Hepatocyte (in vitro differentiated cells): ENCODE data around the gene SHROOM2. TPM values are rescaled to one million over a fixed set of nuclear protein-coding genes. Genes with fewer than 3 reads are reported as not detected.

Experiments used
- DNase-seq: peaks from one replicate; pipeline ENCODE4 v3.0.0-alpha.2; 2016; ENCODE audit warnings: low spot score
- H2AFZ ChIP-seq: fragments of 200-600 bp; sonication (generic); 2 replicates; pipeline ENCODE4 v1.6.0; 2016; ENCODE audit warnings: antibody characterized with exemption, mild to moderate bottlenecking
- H3K27ac ChIP-seq: fragments of 200-600 bp; sonication (generic); 2 replicates; pipeline ENCODE4 v1.5.1; 2016; ENCODE audit warnings: mild to moderate bottlenecking
- H3K27me3 ChIP-seq: fragments of 200-600 bp; sonication (generic); 2 replicates; pipeline ENCODE4 v1.6.1; 2016
- H3K36me3 ChIP-seq: fragments of 200-600 bp; sonication (generic); replicated peaks from 2 replicates; pipeline ENCODE4 v1.5.1; 2016; ENCODE audit warnings: low read depth; ENCODE audit not compliant: insufficient read depth
- H3K4me1 ChIP-seq: fragments of 200-600 bp; sonication (generic); 2 replicates; pipeline ENCODE4 v1.5.1; 2016; ENCODE audit warnings: mild to moderate bottlenecking, moderate library complexity; ENCODE audit not compliant: insufficient read depth
- H3K4me2 ChIP-seq: fragments of 200-600 bp; sonication (generic); 2 replicates; pipeline ENCODE4 v1.6.0; 2016
- H3K4me3 ChIP-seq: fragments of 200-600 bp; sonication (generic); 2 replicates; pipeline ENCODE4 v1.5.1; 2016; ENCODE audit warnings: mild to moderate bottlenecking
- H3K79me2 ChIP-seq: fragments of 200-600 bp; sonication (generic); 2 replicates; pipeline ENCODE4 v1.6.0; 2017; ENCODE audit warnings: mild to moderate bottlenecking
- H3K9me2 ChIP-seq: fragments of 200-600 bp; sonication (generic); replicated peaks from 2 replicates; pipeline ENCODE4 v1.6.0; 2017; ENCODE audit warnings: mild to moderate bottlenecking; ENCODE audit not compliant: insufficient read depth
- H3K9me3 ChIP-seq: fragments of 200-600 bp; sonication (generic); 2 replicates; pipeline ENCODE4 v1.5.1; 2016; ENCODE audit warnings: low read depth, mild to moderate bottlenecking
- H4K20me1 ChIP-seq: fragments of 200-600 bp; sonication (generic); 2 replicates; pipeline ENCODE4 v1.6.0; 2016; ENCODE audit warnings: mild to moderate bottlenecking; ENCODE audit not compliant: insufficient read depth, poor library complexity, severe bottlenecking
- CTCF ChIP-seq: fragments of 200-600 bp; sonication (generic); IDR thresholded peaks from 2 replicates; pipeline ENCODE4 v1.5.1; 2016; ENCODE audit warnings: antibody characterized with exemption, mild to moderate bottlenecking; ENCODE audit not compliant: poor library complexity
- EZH2 ChIP-seq: fragments of 200-600 bp; sonication (generic); IDR thresholded peaks from 2 replicates; pipeline ENCODE4 v1.6.1; 2016; ENCODE audit warnings: antibody characterized with exemption, mild to moderate bottlenecking, borderline replicate concordance
- EZH2phosphoT487 ChIP-seq: fragments of 200-600 bp; sonication (generic); IDR thresholded peaks from one replicate; pipeline ENCODE4 v1.6.1; 2018; ENCODE audit warnings: antibody characterized with exemption, mild to moderate bottlenecking, low read depth, moderate library complexity; ENCODE audit not compliant: unreplicated experiment, severe bottlenecking
- WGBS: methylation state at CpG from one replicate; pipeline ENCODE4 v1.1.6; 2016; ENCODE audit warnings: low lambda C conversion rate; ENCODE audit errors: missing lambda C conversion rate; 5-methylcytosine and 5-hydroxymethylcytosine counted together
- polyA plus RNA-seq: library from polyadenylated mRNA; unstranded; fragments of >200 nt; fragmentation: Nextera tagmentation; extraction: Ambion mirVana; gene quantifications from 2 replicates; pipeline ENCODE4 v1.2.1, GENCODE V29; 2016
- total RNA-seq: library from RNA; depleted of rRNA; stranded (reverse); fragments of >200 nt; gene quantifications from 2 replicates; pipeline ENCODE4 v1.2.3, GENCODE V29; 2014

Gene SHROOM2
- total RNA-seq (6.2 and 8.5 TPM in 2 replicates), polyA plus RNA-seq (5.6 and 6.9 TPM in 2 replicates)

DNA sequence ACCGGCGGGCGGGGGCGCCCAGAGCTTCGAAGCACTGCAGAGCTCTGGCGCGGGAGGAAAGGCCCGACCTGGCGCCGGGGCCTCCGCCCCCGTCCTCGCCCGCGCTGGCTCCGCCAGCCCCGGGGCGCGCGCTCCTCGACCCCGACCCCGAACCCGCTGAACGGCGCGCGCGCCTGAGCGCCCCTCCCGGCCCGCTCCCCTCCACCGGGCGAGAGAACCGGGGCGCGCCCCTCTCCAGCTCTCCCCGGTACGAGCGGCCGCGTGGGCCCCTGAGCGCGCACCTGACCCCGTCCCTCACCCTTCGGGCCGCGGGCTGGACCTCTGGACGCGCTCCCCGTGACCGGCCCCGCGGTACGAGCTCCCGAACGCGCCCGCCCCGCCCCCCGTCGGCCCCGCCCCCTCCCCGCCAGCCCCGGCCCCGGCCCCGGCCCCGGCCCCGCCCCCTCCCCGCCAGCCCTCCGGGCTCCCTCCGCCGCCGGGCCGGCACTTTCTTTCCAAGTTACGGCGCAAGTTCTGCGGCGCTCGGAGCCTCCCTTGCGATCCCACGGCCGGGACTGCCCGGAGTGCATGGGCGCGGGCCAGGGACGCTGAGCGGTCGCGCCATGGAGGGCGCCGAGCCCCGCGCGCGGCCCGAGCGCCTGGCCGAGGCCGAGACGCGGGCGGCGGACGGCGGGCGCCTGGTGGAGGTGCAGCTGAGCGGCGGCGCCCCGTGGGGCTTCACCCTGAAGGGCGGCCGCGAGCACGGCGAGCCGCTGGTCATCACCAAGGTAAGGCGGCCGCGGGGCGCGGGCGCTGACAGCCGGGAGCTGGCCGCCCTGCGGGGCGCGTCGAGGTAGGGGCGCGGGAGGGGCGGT, at the start of gene SHROOM2:
TSS of gene SHROOM2 (plus strand) at position 486 of the 854 bp plus-strand sequence. CDS start at position 603, 117 bp downstream.
- DNase-seq, result peak; percentile 41
- no peaks in the 10 kb centered on the region for H3K36me3 ChIP-seq
- no peak for TF ChIP-seq EZH2phosphoT487
- 39% methylated on average over 47 of the region's 132 CpGs for WGBS
- H3K79me2 ChIP-seq, result peaks cover 28% of the 10 kb centered on the region
- H3K4me2 ChIP-seq, result peak within 1 kb of the TSS; percentile 68
- peak within 1 kb of the TSS; percentile 78 for H3K27ac ChIP-seq
- peak within 1 kb of the TSS; percentile 27 for H3K4me3 ChIP-seq
- H2AFZ ChIP-seq, result no peak within 1 kb of the TSS
- H3K9me2 ChIP-seq, result no peaks in the 10 kb centered on the region
- no peaks in the 10 kb centered on the region for H3K27me3 ChIP-seq
- H3K4me1 ChIP-seq, result peaks cover 8% of the 10 kb centered on the region
- H4K20me1 ChIP-seq, result no peaks in the 10 kb centered on the region
- no peaks in the 10 kb centered on the region for H3K9me3 ChIP-seq

DNA sequence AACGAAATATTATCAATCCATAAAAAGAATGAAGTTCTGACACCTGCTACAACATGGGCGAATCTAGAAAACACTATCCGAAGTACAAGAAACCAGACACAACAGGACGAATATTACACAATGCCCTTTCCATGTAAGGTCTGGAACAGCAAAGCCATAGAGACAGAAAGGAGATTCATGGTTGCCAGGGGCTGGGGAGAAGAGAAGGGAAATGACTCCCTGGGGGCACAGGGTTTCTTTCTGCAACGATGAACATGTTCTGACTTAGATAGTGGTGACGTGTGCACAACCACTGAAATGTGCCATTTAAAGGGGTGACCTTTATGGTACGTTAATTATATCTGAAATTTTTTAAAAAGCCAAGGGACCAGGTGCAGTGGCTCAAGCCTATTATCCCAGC, 48.9 kb upstream of the SHROOM2 start:
- Histone ChIP-seq H3K27me3 (no peaks in the 10 kb centered on the region), H3K4me2 (no peak overlapping the region), H3K4me1 (no peaks in the 10 kb centered on the region), H4K20me1 (no peaks in the 10 kb centered on the region), H3K27ac (no peak overlapping the region), H3K79me2 (no peaks in the 10 kb centered on the region), H3K9me3 (no peaks in the 10 kb centered on the region), H3K36me3 (no peaks in the 10 kb centered on the region), H2AFZ (no peak overlapping the region), H3K9me2 (no peaks in the 10 kb centered on the region), H3K4me3 (no peak overlapping the region)
- 64% methylated on average over 7 of the region's 7 CpGs for WGBS
- TF ChIP-seq EZH2phosphoT487 (no peak), EZH2 (no peak), CTCF (no peak)
- no peak for DNase-seq

DNA sequence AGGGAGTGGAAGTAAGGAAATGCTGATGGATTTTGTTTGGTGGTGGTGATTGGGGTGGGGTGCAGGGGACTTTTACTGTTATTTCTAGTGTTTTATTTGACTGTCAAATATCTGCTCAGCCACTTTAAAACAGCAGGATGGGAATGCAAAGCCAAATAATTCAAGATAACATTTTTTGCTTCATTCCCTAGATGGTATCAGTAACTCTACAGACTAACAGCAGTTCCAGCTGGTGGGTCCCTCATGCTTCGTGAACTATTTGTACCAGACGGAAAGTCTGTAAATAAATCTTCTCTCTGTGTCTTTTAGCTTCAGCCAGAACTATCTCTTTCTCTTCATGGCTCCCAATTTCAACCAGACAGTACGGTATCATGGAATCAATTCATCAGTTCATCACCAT, 48.1 kb upstream of the SHROOM2 start:
- 41% methylated on average over 3 of the region's 3 CpGs for WGBS
- Histone ChIP-seq H3K4me2 (no peak overlapping the region), H3K9me2 (no peaks in the 10 kb centered on the region), H3K79me2 (no peaks in the 10 kb centered on the region), H2AFZ (no peak overlapping the region), H3K27ac (no peak overlapping the region), H3K36me3 (no peaks in the 10 kb centered on the region), H4K20me1 (no peaks in the 10 kb centered on the region), H3K27me3 (no peaks in the 10 kb centered on the region), H3K4me1 (no peaks in the 10 kb centered on the region), H3K9me3 (no peaks in the 10 kb centered on the region), H3K4me3 (no peak overlapping the region)
- TF ChIP-seq EZH2phosphoT487, result no peak
- TF ChIP-seq EZH2, result no peak
- TF ChIP-seq CTCF, result no peak
- no peak for DNase-seq

GRCh38 chrX:9739130-9739529, 47.1 kb upstream of the SHROOM2 start:
- H3K36me3 ChIP-seq, result no peaks in the 10 kb centered on the region
- H3K4me1 ChIP-seq, result no peaks in the 10 kb centered on the region
- H2AFZ ChIP-seq, result no peak overlapping the region
- no peak overlapping the region for H3K27ac ChIP-seq
- no peaks in the 10 kb centered on the region for H3K9me3 ChIP-seq
- no peaks in the 10 kb centered on the region for H3K27me3 ChIP-seq
- no peak for DNase-seq
- no peaks in the 10 kb centered on the region for H3K9me2 ChIP-seq
- 68% methylated on average over 5 of the region's 5 CpGs for WGBS
- H3K79me2 ChIP-seq, result no peaks in the 10 kb centered on the region
- no peak for TF ChIP-seq EZH2phosphoT487
- TF ChIP-seq EZH2, result no peak
- TF ChIP-seq CTCF, result no peak
- no peaks in the 10 kb centered on the region for H4K20me1 ChIP-seq
- H3K4me3 ChIP-seq, result no peak overlapping the region
- no peak overlapping the region for H3K4me2 ChIP-seq
